HUDEP-2 (cell line): ENCODE results near the gene SMARCAD1.
"Not testable (repeated sequence)": the region's sequence is repeated elsewhere in the genome, so short reads cannot be mapped to it uniquely, and the experiment has no call there.

Source experiments
- DNase-seq, 76 experiments: peaks; one replicate each; lab custom pipeline; 2025; ENCODE audit not compliant: unreplicated experiment in 76 of 76; lab: John Stamatoyannopoulos, UW

The SMARCAD1 gene

GRCh38 chr4:94290245-94290644, 82.6 kb downstream of the SMARCAD1 start:
- no peak for DNase-seq

GRCh38 chr4:94293981-94294380, 86.3 kb downstream of the SMARCAD1 start:
- not testable (repeated sequence) for DNase-seq

- DNase-seq: not testable (repeated sequence)
Measured at GRCh38 chr4:94295473-94295872, 87.8 kb downstream of the SMARCAD1 start.

GRCh38 chr4:94298725-94299252, 91.1 kb downstream of the SMARCAD1 start:
- DNase-seq: no peak

GRCh38 chr4:94302191-94302590, 94.5 kb downstream of the SMARCAD1 start:
- DNase-seq: no peak

- peak in 22 of 76 experiments; percentile 1 to 41 (median 9) for DNase-seq
Measured at GRCh38 chr4:94304365-94304971, 96.8 kb downstream of the SMARCAD1 start.

GRCh38 chr4:94305466-94306225, 98.0 kb downstream of the SMARCAD1 start:
- DNase-seq: peak in 19 of 76 experiments; percentile 3 to 58 (median 15)

- DNase-seq: no peak
Measured at GRCh38 chr4:94306713-94307112, 99.0 kb downstream of the SMARCAD1 start.

GRCh38 chr4:94307231-94307871, 99.7 kb downstream of the SMARCAD1 start:
- peak in 1 of 76 experiments; percentile 7 for DNase-seq

GRCh38 chr4:94319927-94320326, 112.3 kb downstream of the SMARCAD1 start:
- not testable (repeated sequence) for DNase-seq

- no peak for DNase-seq
Measured at GRCh38 chr4:94325835-94326234, 118.2 kb downstream of the SMARCAD1 start.

GRCh38 chr4:94329933-94330332, 122.3 kb downstream of the SMARCAD1 start:
- no peak for DNase-seq

- peak in 3 of 76 experiments; percentile 6 to 26 (median 24) for DNase-seq
Measured at GRCh38 chr4:94332983-94333590, 125.4 kb downstream of the SMARCAD1 start.

GRCh38 chr4:94333866-94334265, 126.2 kb downstream of the SMARCAD1 start:
- DNase-seq: no peak

- DNase-seq: no peak
Measured at GRCh38 chr4:94334476-94334875, 126.8 kb downstream of the SMARCAD1 start.

- DNase-seq: no peak
Measured at GRCh38 chr4:94334962-94335361, 127.3 kb downstream of the SMARCAD1 start.

GRCh38 chr4:94336303-94336702, 128.6 kb downstream of the SMARCAD1 start:
- no peak for DNase-seq

- DNase-seq: not testable (repeated sequence)
Measured at GRCh38 chr4:94336791-94337190, 129.1 kb downstream of the SMARCAD1 start.

GRCh38 chr4:94338681-94339351, 131.2 kb downstream of the SMARCAD1 start:
- peak in 3 of 76 experiments; percentile 20 to 46 (median 26) for DNase-seq

GRCh38 chr4:94339779-94340178, 132.1 kb downstream of the SMARCAD1 start:
- DNase-seq: no peak
